Activated effector memory CD4-positive, alpha-beta T cell treated with anti-CD3 and anti-CD28 coated beads, Interleukin-2, amount 50 U/mL, for 16 hours (primary cell): ENCODE measurements around the gene STRN4.
A peak's percentile ranks its signal among the peaks of the same experiment; 100 is the strongest.
"Not testable (repeated sequence)": the region's sequence is repeated elsewhere in the genome, so short reads cannot be mapped to it uniquely, and the experiment has no call there.

Experiments used
- DNase-seq: peaks from one replicate; pipeline ENCODE4 v3.0.0-alpha.2; 2020

The STRN4 gene

DNA sequence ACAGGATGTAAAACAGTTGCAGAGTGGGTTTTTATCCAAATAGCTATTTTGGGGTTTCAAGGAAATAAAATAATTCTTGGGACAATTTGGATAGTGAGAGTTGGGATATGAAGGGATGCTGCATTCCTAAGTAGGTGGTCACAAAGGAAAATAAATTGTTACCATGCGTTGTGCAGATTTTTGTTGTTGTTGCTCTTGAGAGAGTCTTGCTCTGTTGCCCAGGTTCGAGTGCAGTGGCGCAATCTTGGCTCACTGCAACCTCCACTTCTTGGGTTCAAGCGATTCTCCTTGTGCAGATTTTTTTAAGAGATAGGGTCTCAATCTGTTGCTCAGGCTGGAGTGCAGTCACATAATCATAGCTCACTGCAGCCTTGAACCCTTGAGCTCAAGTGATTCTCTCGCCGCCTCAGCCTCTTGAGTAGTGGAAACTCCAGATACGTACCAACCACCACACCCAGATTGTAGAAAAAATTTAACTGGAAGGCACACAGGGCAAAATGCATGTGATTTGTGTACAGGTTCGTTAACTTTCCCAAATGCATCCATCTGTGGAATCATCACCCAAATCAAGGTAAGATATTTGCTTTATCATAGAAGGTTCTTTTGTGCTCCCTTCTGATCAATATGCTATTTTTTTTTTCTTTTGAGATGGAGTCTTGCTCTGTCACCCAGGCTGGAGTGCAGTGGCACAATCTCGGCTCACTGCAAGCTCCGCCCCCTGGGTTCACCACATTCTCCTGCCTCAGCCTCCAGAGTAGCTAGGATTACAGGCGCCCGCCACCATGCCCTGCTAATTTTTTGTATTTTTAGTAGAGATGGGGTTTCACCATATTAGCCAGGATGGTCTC is 26.1 kb upstream of the STRN4 start:
- DNase-seq = no peak

DNA sequence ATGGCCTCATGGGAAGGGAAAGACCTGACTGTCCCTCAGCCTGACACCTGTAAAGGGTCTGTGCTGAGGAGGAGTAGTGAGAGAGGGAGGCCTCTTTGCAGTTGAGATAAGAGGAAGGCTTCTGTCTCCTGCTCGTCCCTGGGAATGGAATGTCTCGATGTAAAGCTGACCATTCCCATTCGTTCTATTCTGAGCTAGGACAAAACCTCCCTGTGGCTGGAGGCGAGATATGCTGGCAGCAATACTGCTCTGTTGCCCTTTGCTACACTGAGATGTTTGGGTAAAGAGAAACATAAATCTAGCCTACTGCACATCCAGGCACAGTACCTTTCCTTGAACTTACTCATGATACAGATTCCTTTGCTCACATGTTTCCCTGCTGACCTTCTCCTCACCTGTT is 22.5 kb upstream of the STRN4 start:
- DNase-seq = not testable (repeated sequence)

DNA sequence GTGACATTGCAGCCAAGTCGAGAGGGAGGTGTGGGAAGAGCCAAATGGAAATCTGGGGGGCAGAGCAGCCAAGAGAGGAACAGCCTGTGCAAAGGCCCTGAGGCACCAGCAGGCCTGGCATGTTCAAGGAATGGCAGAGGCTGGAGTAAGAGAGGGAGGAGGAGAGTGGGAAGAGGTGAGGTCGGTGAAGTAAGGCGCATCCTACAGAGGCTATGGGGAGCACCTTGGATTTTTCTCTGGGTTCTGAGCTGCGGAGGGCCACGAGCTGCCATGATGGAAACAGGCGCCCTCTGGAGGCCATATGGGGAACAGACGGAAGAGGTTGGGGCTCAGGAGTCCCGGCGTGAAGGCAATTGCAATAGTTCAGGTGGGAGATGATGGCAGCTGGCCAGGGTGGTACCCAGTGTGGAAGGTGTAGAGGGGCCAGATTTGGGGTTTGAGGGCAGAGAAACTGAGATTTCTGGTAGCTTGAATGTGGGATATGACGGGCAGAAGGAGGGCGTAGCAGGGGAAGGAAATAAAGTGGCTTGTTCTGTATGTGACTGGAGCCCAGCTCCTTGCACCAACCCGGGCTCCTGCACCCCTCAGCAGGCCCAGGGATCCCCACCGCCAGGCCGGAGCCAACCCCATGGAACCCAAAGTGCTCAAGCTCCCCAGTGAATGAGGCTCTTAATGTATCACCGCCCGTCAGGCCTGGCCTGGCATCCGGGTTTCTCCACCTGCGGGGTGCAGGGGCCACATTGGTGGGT is 20.5 kb upstream of the STRN4 start:
- DNase-seq = peak; percentile 88

DNA sequence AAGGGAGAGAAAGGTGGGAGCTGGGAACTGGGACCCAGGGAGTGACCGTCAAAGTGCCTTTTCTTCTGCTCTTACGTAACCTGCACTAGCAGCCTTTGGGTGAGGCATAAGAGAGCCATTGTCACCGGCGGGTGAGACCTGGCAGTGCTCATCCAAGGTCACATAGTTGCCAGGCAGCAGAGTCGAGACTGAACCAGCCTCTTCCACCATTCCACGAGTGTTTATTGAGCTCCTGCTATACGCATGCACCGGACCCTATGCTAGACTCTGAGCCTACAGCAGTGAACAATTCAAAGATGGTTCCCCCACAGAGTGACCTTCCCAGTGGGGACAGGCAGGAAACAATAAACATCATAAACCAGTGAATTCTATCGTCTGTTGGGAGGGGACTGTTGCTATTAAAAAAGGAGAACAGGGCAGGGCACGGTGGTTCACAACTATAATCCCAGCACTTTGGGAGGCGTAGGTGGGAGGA is 18.6 kb upstream of the STRN4 start:
- DNase-seq = no peak

DNA sequence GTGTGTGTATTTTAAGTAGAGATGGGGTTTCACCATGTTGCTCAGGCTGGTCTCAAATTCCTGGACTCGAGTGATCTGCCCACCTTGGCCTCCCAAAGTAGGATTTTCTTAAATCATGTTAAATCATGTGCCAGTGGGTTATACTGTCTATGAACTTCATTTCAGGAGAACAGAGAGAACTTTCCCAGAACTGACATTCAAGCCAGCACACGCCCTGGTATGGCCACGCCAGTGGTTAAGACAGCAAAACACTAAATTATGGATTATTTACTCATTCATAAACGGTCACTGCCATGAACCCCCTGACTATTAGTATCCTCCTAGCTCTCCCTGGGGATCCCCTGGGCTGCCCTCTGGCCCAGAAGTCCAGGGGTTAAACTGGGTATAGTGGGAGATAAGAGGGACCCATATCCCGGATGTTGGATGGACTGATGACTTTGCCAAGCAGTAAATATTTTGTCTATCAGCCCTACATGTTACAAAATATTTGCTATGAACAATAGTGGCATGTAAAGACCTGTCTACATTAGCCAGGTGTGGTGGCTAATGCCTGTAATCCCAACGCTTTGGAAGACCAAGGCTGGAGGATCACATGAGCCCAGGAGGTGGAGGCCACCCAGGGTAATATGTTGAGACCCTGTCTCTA is 16.1 kb upstream of the STRN4 start:
- no peak for DNase-seq

DNA sequence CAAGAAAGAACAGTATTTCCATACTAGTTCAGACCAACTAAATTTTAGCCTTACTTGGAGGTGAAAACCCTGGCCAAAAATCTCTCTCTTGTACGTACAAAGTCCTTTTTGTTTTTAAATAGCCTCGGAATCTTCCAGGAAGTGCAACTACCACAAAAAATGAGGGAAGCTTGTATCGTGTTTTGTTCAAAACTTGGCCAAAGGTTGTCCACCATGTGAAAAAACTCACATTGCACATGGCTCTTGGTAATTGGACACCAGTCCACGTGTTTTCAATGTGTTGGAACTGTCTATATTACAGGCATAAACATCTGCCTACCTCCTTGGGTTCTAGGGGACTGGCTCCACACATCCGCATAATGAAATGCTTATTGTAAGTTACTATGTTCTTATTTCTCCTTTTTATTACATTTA is 15.2 kb upstream of the STRN4 start:
- DNase-seq = no peak

DNA sequence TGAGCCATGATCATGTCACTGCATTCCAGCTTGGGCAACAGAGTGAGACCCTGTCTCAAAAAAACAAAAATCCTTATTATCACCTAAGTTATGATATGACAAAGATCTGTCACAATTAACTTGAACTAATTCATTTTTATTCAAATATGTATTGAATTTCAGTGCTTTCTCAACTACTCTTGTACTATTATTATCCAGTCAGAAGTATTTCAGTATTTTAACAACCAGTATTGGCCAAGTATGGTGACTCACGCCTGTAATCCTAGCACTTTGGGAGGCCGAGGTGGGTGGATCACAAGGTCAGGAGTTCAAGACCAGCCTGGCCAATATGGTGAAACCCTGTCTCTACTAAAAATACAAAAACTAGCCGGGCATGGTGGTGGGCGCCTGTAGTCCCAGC is 14.6 kb upstream of the STRN4 start:
- DNase-seq = not testable (repeated sequence)

DNA sequence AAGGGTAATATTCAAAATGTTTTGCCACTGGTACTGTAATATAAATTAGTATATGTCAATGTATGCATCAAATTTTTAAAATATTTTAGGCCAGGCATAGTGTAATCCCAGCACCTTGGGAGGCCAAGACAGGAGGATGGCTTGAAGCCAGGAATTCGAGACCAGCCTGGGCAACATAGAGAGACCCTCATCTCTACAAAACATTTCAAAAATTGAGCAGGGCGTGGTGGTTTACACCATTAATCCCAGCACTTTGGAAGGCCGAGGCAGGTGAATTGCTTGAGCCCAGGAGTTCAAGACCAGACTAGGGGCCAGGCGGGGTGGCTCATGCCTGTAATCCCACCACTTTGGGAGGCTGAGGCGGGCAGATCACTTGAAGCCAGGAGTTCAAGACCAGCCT is 14.1 kb upstream of the STRN4 start:
- DNase-seq = no peak

DNA sequence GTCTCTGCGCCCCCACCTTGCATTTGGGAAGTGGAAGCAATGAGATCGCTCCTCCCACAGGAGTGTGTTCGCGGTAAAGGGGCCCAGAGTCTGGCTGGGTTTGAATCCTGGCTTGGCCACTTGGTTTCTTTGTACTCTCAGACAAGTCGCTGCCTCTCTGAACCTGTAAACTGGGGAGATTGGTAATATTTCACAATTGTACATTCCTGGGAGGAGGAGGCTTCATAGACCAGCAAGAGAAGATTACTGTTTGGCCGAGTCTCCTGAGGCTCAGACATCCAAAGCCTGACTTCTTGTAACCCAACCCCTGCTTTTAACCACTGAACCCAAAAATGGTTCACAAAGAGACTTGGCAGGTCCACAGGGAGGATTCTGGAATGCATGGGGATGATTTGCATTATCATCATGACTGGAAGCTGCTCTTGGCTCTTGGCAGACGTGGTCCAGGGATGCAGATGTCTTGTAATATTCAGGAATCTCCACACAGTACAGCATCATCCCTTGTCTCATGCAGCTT is 13.6 kb upstream of the STRN4 start:
- DNase-seq = no peak

DNA sequence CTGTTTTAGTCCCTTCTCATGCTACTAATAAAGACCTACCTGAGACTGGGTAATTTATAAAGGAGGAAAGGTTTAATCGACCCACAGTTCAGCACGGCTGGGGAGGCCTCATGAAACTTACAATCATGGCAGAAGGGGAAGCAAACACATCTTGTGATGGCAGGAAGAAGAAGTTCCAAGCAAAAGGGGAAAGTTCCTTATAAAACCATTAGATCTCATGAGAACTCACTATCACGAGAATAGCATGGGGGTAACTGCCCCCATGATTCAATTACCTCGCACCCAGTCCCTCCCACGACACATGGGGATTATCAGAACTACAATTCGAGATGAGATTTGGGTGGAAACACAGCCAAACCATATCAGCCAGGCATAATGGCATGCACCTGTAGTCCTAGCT is 13.0 kb upstream of the STRN4 start:
- DNase-seq = no peak

DNA sequence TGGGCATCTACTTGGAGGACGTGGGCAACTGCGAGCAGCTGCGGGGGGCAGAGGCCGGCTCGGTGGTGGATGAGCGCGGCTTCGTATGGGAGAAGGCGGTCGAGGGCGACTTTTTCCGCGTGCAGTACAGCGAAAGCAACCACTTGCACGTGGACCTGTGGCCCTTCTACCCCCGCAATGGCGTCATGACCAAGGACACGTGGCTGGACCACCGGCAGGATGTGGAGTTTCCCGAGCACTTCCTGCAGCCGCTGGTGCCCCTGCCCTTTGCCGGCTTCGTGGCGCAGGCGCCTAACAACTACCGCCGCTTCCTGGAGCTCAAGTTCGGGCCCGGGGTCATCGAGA is 10.3 kb upstream of the STRN4 start:
- DNase-seq = no peak

DNA sequence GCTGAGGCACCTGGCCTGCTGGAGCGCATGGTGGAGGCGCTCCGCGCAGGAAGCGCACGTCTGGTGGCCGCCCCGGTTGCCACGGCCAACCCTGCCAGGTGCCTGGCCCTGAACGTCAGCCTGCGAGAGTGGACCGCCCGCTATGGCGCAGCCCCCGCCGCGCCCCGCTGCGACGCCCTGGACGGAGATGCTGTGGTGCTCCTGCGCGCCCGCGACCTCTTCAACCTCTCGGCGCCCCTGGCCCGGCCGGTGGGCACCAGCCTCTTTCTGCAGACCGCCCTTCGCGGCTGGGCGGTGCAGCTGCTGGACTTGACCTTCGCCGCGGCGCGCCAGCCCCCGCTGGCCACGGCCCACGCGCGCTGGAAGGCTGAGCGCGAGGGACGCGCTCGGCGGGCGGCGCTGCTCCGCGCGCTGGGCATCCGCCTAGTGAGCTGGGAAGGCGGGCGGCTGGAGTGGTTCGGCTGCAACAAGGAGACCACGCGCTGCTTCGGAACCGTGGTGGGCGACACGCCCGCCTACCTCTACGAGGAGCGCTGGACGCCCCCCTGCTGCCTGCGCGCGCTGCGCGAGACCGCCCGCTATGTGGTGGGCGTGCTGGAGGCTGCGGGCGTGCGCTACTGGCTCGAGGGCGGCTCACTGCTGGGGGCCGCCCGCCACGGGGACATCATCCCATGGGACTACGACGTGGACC is 9.7 kb upstream of the STRN4 start:
- DNase-seq = no peak

DNA sequence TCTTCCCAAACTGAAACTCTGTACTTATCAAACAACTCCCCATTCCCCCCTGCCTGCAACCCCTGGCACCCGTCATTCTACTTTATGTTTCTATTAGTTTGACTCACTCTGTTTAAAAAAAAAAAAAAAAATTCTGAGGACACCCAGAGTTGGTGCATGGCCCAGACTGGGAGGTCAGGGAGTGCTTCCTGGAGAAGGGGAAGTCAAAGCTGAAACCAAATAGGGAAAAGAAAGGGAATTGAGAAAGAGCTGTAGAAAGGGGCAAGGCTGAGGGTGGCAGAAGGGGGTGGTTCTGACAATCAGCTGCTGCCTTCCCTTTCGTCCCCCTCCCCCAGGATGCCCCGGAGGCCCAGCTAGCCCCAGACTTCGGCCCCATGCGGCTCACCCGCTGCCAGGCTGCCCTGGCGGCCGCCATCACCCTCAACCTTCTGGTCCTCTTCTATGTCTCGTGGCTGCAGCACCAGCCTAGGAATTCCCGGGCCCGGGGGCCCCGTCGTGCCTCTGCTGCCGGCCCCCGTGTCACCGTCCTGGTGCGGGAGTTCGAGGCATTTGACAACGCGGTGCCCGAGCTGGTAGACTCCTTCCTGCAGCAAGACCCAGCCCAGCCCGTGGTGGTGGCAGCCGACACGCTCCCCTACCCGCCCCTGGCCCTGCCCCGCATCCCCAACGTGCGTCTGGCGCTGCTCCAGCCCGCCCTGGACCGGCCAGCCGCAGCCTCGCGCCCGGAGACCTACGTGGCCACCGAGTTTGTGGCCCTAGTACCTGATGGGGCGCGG is 9.0 kb upstream of the STRN4 start:
- DNase-seq = no peak

DNA sequence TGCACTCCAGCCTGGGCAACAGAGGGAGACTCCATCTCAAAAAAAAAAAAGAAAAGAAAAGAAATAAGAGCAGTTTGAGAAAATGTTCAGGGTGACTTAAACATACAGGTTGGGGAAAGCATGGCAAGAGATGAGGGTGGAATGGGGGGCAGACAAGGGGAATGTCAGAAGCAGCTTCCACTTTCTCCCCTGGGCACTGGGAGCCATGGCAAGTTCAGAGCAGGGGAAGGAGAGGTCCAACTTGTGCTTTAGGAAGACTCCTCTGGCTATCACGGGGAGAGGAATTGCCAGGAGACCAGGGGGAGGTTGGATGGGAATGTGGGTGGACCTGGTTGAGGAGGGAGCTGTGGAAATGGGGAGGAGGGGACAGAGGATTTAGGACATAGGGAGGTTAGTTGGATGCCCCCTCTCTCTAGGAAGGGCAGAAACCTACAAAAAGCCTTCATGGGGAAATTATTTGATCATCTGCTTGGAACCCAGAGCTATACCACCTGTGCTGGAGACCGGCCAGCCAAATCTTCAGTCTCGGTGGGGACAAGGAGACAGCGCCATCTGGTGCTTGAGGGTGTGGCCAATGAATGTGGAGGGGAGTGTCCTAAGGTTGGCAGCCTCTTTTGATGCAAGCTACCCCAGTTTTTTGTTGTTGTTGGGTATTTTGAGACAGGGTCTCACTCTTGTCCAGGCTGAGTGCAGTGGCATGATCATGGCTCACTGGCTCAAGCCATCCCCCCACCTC is 7.3 kb upstream of the STRN4 start:
- DNase-seq = peak; percentile 87

DNA sequence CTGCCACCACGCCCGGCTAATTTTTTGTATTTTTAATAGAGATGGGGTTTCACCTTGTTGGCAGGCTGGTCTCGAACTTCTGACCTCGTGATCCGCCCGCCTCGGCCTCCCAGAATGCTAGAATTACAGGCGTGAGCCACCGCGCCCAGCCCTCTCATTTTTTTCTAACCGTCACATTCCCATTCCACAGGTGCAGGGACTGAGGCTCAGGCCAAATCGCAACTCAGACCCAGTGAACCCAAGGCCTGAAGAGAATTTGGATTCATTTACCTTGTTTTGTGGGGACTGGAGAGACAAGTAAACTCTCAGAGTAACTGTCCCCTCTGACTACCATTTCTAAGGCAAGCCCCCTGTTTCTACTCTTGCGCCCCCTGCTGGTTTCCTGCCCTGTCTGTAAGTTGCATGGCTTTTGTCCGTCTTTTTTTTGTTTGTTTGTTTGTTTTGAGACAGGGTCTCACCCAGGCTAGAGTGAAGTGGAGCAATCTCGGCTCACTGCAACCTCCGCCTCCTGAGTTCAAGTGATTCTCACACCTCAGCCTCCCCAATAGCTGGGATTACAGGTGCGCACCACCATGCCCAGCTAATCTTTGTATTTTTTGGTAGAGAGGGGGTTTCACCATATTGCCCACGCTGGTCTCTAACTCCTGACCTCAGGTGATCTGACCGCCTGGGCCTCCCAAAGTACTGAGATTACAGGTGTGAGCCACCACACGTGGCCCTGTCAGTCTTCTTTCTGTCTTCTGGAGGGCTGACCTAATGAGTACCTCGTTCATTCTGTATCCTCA is 2.3 kb upstream of the STRN4 start:
- DNase-seq = peak; percentile 92

DNA sequence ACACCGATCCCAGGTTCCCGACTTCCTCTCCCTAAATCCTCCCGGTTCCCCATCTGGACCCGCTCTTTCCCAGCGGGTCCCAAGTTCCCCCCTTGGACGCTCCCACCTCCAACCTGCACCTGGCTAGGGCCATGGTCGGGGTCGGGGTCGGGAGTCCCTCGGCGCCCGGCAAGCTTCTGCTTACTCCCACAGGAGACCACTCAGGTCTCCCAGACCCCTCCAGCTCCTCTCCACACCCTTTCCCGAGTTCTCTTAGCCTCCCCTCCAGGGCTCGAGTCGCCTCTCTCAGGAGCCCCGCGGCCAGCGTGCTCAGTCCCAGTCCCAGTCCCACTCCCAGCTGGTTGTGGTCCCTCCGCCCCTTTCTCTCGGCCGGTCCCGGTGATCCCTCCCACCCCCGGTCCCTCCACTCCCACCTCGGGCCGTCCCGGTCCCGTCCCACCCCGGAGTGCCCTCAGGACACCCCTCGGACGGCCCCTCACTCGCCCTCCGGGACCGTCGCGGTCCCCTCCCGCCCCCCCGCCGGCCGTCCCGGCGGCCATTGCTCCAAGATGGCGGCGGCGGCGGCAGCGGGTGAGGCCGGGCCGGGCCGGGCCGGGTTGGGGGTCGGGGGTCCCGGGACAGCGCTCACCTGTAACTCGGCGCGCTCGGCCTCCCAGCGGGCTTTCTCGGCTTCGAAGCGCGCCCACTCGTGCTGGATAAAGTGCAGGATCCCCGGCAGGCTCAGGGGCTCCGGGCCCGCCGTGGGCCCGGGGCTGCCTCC is 549 bp downstream of the STRN4 start, which contains the start of gene FKRP:
Gene FKRP (plus strand): TSS at position 537 of the 760 bp plus-strand sequence. CDS start 9,394 bp downstream, outside the sequence.
- peak; percentile 81 for DNase-seq

DNA sequence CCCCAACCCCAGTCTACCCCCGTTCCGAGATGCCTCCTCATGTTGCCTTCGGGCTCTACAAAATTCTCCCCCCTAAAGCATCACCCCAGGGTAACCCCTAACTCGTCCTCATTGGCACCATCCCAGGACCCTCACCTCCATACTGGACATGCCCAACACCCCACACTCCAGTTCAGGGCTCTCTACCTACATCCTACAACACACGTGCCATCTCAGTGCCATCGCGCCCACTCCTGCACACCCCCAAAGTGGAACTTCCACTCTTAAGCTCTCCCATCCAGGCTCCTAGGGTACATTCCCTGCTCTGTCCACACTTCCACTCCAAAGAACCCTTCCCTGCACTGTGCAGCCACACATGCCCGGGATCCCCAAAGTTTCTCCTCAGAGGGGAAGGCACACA is 1.2 kb downstream of the STRN4 start:
- no peak for DNase-seq

DNA sequence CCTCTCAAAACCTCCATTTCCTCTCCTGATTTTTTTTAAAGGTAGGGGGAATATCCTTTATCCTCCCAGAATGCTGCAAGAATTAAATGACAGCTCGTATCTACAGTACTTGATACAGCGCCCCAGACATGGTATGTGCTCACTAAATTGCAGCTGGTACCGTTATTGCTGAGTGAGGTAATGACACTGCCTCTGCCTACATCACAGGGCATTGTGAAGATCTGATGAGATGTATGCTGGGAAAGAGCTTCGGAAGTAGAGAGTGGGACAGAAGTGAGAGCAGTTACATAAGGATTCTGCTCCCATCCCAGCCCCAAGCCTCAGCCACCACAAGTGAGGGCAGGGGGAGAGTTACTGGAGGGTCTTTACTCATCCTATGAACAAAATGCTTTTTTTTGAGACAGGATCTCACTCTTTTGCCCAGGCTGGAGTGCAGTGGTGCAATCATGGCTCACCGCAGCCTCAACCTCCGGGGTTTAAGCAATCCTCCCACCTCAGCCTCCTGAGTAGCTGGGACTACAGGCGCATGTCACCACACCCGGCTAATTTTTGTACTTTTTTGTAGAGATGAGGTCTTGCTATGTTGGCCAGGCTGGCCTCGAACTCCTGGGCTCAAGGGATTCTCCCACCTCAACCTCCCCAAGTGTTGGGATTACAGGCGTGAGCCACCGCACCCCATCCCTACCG is 2.1 kb downstream of the STRN4 start:
- DNase-seq = no peak

DNA sequence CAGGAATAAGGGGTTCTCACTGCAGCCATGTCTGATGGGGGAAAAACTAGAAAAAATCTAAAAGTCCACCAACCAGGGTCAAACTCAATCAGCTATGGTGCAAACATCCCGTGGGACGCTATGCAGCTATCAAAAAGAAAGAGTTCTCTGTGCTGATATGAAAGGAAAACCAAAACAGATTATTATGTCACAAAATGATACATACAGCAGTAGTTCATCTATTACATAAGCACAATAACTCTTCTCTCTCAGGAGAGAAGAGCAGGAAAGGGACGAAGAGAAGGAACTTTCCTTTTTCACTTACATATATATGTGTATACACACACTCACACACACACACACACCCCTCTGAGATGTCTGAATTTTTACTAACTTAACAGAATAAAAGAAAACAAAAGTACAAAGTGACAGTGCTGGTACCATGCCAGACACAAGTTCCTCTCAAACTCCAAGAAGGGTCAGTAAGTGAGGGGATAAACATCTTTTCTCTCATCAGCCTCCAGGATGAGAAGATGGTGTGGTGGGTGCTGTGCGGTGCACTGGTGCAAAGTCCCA is 3.2 kb downstream of the STRN4 start:
- no peak for DNase-seq
